HG02981 (cell line): ENCODE measurements around the gene PRDM4.

Experiments used
- ATAC-seq: cut with Tn5 transposase; IDR thresholded peaks from one replicate; pipeline ENCODE4 v1.9.1; 2021; ENCODE audit warnings: mild to moderate bottlenecking, moderate library complexity; ENCODE audit not compliant: unreplicated experiment

Gene PRDM4

GRCh38 chr12:107760809-107761501 is at the start of gene PRDM4:
TSS of gene PRDM4 (minus strand) at chr12:107761137. CDS start at chr12:107760515, 622 bp downstream.
- ATAC-seq: peak; percentile 95

- ATAC-seq: no peak
Measured at GRCh38 chr12:107807471-107808150, 46.7 kb upstream of the PRDM4 start.

- no peak for ATAC-seq
Measured at GRCh38 chr12:107805488-107806180, 44.7 kb upstream of the PRDM4 start.

- no peak for ATAC-seq
Measured at GRCh38 chr12:107803092-107803491, 42.2 kb upstream of the PRDM4 start.

GRCh38 chr12:107801150-107801549 is 40.2 kb upstream of the PRDM4 start:
- no peak for ATAC-seq

- no peak for ATAC-seq
Measured at GRCh38 chr12:107798580-107798979, 37.6 kb upstream of the PRDM4 start.

- ATAC-seq: no peak
Measured at GRCh38 chr12:107794451-107794850, 33.5 kb upstream of the PRDM4 start.

GRCh38 chr12:107791465-107792089 is 30.6 kb upstream of the PRDM4 start:
- no peak for ATAC-seq

- no peak for ATAC-seq
Measured at GRCh38 chr12:107788690-107789458, 27.9 kb upstream of the PRDM4 start.

GRCh38 chr12:107788281-107788680 is 27.3 kb upstream of the PRDM4 start:
- no peak for ATAC-seq

GRCh38 chr12:107783406-107784376 is 22.8 kb upstream of the PRDM4 start:
- peak; percentile 54 for ATAC-seq

GRCh38 chr12:107782067-107782466 is 21.1 kb upstream of the PRDM4 start:
- no peak for ATAC-seq

- no peak for ATAC-seq
Measured at GRCh38 chr12:107780298-107780697, 19.4 kb upstream of the PRDM4 start.

- ATAC-seq: peak; percentile 59
Measured at GRCh38 chr12:107779077-107779831, 18.3 kb upstream of the PRDM4 start.

GRCh38 chr12:107778383-107779025 is 17.6 kb upstream of the PRDM4 start:
- no peak for ATAC-seq

GRCh38 chr12:107776171-107776570 is 15.2 kb upstream of the PRDM4 start:
- ATAC-seq: no peak

GRCh38 chr12:107775093-107775721 is 14.3 kb upstream of the PRDM4 start:
- no peak for ATAC-seq
